Naive thymus-derived CD8-positive, alpha-beta T cell (primary cell): Measurements from ENCODE around the gene APOB. TPM values are rescaled to one million over a fixed set of nuclear protein-coding genes. Genes with fewer than 3 reads are reported as not detected.

Source experiments
- ATAC-seq, 2 donors: fragments of 150-1000 bp; cut with Tn5 transposase in 1 of 2; sonication (Bioruptor Pico), chemical (Tn5 transposase) in 1 of 2; 1 replicate in 1 of 2; 2 replicates in 1 of 2; pipeline ENCODE4 v1.10.0; 2021; ENCODE audit warnings: mild to moderate bottlenecking in 2 of 2, moderate library complexity in 2 of 2
- POLR2A ChIA-PET: fragments of 350-600 bp; sonication (Branson Sonifier 250); formaldehyde crosslinking; loops from one replicate; lab custom pipeline; 2021; ENCODE audit warnings: antibody characterized with exemption; lab: Charles Lee
- DNase-seq, 10 donors: peaks; one replicate each; pipeline versions ENCODE4 v3.0.0 to v3.0.0-alpha.2; 2020 to 2022
- H3K27ac Mint-ChIP-seq, 10 donors: one replicate each; pipeline ENCODE4 v1.8.0; 2020 to 2022; ENCODE audit warnings: mild to moderate bottlenecking in 10 of 10, mixed read lengths in 10 of 10, moderate library complexity in 4 of 10, inconsistent platforms in 1 of 10
- H3K27me3 Mint-ChIP-seq, 5 donors: one replicate each; pipeline ENCODE4 v1.8.0; 2021 to 2022; ENCODE audit warnings: mixed read lengths in 5 of 5
- H3K36me3 Mint-ChIP-seq, 3 donors: one replicate each; pipeline ENCODE4 v1.8.0; 2020 to 2022; ENCODE audit warnings: mixed read lengths in 3 of 3, mild to moderate bottlenecking in 2 of 3, inconsistent platforms in 1 of 3
- H3K4me1 Mint-ChIP-seq, 4 donors: one replicate each; pipeline ENCODE4 v1.8.0; 2021 to 2022; ENCODE audit warnings: mixed read lengths in 4 of 4
- H3K4me3 Mint-ChIP-seq, 10 donors: one replicate each; pipeline ENCODE4 v1.8.0; 2020 to 2022; ENCODE audit warnings: mild to moderate bottlenecking in 10 of 10, mixed read lengths in 10 of 10, moderate library complexity in 6 of 10, inconsistent platforms in 1 of 10
- H3K9me3 Mint-ChIP-seq, 9 donors: one replicate each; pipeline ENCODE4 v1.8.0; 2020 to 2022; ENCODE audit warnings: mixed read lengths in 9 of 9, mild to moderate bottlenecking in 3 of 9, inconsistent platforms in 1 of 9, moderate library complexity in 1 of 9
- polyA plus RNA-seq, 3 donors: library from polyadenylated mRNA; unstranded; fragments of 300-500 nt; fragmentation: Illumina TruSeq; gene quantifications; one replicate each; pipeline ENCODE4 v1.2.3, GENCODE V29; 2021
- total RNA-seq, 8 experiments: library from RNA in 2 of 8; stranded (reverse) in 2 of 8; gene quantifications; one replicate each; pipeline ENCODE4 v1.2.3 and lab custom pipeline; 2021 to 2026

The APOB gene
- total and polyA plus RNA-seq, 5 experiments from 2014 or later = not detected

DNA sequence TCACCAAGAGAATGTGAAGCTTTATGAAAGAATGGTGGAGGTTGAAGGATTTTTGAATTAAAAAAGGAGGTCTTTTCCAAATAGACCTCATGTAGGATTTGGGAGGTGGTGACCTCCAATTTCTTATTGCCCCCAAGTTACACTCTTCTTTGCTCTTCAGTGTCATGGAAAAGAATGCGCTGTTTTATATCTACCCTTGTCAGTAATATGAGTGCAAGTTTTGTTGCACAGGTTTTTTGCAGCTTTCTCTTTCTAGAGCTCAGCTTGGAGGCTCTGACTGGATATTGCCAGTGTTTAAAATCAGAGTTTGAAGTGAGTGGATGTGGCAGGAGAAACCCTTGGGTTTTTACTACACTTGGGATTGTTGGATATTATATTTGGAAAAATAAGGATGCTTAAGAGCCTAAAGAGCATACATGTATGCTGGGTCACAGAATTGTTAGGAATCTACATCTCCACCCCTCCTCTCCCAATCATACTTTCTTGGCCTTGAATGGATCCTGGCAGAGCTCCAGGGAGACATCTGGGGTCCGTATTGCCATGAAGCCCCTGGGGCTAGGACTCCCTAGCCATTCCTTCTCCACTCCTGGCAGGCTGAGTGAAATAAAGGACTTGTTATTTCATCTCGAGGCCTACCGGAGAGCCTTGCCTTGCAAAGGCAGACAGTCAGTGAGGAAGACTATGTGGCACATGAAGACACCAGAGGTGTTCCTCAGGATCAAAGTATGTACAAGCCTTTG, 43.8 kb downstream of the APOB start:
- Mint-ChIP-seq H3K27ac (no peak overlapping the region), H3K36me3 (no peaks in the 10 kb centered on the region), H3K27me3 (peaks cover 0 to 24% (median 4%) of the 10 kb centered on the region in 5 donors), H3K4me3 (no peak overlapping the region), H3K9me3 (no peaks in the 10 kb centered on the region), H3K4me1 (no peaks in the 10 kb centered on the region)
- DNase-seq (no peak), ATAC-seq (no peak)
- POLR2A ChIA-PET = no interaction called here

- Mint-ChIP-seq H3K27me3 (peaks cover 0 to 20% (median 3%) of the 10 kb centered on the region in 5 donors), H3K27ac (no peak overlapping the region), H3K4me1 (no peaks in the 10 kb centered on the region), H3K9me3 (no peaks in the 10 kb centered on the region), H3K36me3 (no peaks in the 10 kb centered on the region), H3K4me3 (no peak overlapping the region)
- ATAC-seq (no peak), DNase-seq (no peak)
- POLR2A ChIA-PET = no interaction called here
These were observed 44.6 kb downstream of the APOB start for GRCh38 chr2:20998972-20999905.

DNA sequence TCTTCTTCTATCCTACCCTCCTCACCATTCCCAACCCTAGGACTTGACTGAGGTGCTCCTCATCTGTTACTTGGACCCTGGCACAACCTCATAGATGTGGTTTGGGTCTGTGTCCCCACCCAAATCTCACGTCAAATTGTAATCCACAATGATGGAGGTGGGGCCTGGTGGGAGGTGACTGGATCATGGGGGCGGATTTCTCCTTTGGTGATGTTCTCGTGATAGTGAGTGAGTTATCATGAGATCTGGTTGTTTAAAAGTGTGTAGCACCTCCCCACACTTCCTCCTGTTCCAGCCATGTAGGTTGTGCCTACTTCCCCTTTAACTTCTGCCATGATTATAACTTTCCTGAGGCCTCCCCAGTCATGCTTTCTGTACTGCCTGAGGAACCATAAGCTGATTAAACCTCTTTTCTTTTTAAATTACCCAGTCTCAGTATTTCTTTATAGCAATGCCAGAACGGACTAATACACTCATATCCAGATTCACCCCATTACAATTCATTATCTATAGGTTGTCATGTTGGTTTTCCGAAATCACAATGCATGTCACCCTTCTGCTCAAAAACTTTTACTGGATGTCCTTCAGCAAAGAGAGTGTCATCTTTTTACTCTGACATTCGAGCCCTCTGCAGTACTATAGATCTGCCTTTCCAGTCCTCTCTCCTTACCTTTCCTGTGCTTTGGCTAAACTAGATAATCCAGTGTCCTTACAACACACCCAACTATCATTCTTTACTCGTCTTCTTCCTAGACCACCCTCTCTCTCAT, 45.7 kb downstream of the APOB start:
- no peak for ATAC-seq
- H3K4me1 Mint-ChIP-seq = no peaks in the 10 kb centered on the region
- no peaks in the 10 kb centered on the region for H3K9me3 Mint-ChIP-seq
- DNase-seq = no peak
- POLR2A ChIA-PET = no interaction called here
- no peak overlapping the region for H3K27ac Mint-ChIP-seq
- no peak overlapping the region for H3K4me3 Mint-ChIP-seq
- no peaks in the 10 kb centered on the region for H3K36me3 Mint-ChIP-seq
- H3K27me3 Mint-ChIP-seq = peaks cover 0 to 13% (median 2%) of the 10 kb centered on the region in 5 donors

GRCh38 chr2:20994130-20994529, 49.7 kb downstream of the APOB start:
- ATAC-seq (no peak), DNase-seq (no peak)
- Mint-ChIP-seq H3K27me3 (peaks cover 2 to 20% (median 6%) of the 10 kb centered on the region in 5 donors), H3K36me3 (no peaks in the 10 kb centered on the region), H3K4me1 (no peaks in the 10 kb centered on the region), H3K27ac (no peak overlapping the region), H3K4me3 (no peak overlapping the region), H3K9me3 (peaks cover 0 to 2% (median 0%) of the 10 kb centered on the region in 9 donors)
- POLR2A ChIA-PET = no interaction called here

GRCh38 chr2:20992201-20992711, 51.6 kb downstream of the APOB start:
- Mint-ChIP-seq H3K4me1 (no peaks in the 10 kb centered on the region), H3K9me3 (peaks cover 0 to 2% (median 0%) of the 10 kb centered on the region in 9 donors), H3K27me3 (peaks cover 2 to 20% (median 6%) of the 10 kb centered on the region in 5 donors), H3K36me3 (no peaks in the 10 kb centered on the region), H3K4me3 (no peak overlapping the region), H3K27ac (no peak overlapping the region)
- POLR2A ChIA-PET = no interaction called here
- no peak for DNase-seq
- no peak for ATAC-seq

DNA sequence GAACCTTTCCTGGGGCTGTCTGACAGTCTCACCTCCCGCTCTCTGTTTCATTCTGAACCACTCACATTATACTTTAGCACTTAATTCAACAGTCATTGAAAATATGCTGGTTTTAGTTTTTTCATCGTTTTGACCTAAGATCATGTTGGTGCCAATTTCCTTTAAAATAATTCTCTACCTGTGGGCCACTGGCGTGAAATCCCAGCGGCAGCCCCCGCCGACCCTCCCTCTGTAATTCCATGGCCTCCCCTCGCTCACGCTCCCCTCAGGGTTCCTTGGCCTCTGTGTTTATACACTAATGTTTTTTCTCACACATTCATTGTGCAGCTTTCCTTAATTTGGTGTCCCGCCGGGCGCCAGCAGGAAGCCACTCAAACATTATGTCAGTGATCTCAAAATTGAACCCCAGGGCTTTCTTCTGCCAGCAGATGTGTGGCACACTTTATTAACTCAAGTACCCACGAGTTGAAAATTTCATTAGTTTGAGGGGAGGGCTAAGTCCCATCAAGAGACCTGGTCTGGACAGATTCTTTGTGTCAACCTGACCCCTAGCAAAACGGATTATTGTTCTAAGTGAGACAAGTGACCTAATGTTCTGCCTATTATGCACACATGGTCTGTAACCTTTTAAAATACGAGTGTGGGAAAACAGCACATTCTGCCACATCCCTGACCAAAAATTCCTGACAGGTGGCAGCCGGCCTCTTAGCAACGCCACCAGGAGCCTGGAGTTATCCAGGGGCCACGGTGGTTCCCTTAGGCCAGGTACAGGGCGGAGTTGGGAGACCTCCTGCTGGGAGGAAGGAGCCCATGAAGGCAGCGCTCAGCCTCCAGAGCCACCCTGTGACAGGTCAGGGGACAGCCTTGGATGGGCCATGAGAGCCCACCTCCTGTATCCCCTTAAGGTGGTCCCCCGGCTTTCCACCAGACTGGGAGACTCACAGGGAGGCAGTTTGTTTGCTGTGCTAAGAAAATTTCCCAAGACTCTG, 53.1 kb downstream of the APOB start:
- H3K4me1 Mint-ChIP-seq = no peaks in the 10 kb centered on the region

DNA sequence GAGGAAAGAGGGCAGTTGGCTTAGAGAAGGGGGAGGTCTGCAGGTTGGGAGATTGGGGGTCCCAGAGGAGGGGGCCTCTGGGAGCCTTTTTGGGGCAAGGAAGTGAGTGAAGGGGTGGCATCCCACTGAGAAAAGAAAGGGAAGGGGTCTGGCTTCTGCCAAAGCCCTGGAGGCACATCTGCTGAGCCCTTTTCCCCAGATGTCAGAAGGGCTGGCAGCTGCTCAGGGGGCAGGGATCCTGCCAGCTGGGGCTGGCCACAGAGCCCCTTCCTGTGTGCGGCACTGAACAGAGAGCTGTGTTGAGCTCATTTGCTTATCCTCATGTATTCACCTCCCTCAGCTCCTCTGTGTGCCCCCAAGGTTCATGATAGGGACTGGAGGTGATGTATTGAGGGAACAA, 54.5 kb downstream of the APOB start:
- ATAC-seq (no peak), DNase-seq (no peak)
- H3K27me3 Mint-ChIP-seq = peaks cover 2 to 20% (median 6%) of the 10 kb centered on the region in 5 donors
- H3K4me1 Mint-ChIP-seq = no peaks in the 10 kb centered on the region
- H3K36me3 Mint-ChIP-seq = no peaks in the 10 kb centered on the region
- H3K9me3 Mint-ChIP-seq = peaks cover 0 to 2% (median 0%) of the 10 kb centered on the region in 9 donors
- POLR2A ChIA-PET = no interaction called here
- H3K27ac Mint-ChIP-seq = no peak overlapping the region
- no peak overlapping the region for H3K4me3 Mint-ChIP-seq

More for the DNA sequence above, 53.1 kb downstream of the APOB start:
- Mint-ChIP-seq H3K4me3 (no peak overlapping the region), H3K36me3 (no peaks in the 10 kb centered on the region), H3K27me3 (peaks cover 2 to 20% (median 6%) of the 10 kb centered on the region in 5 donors), H3K9me3 (peaks cover 0 to 2% (median 0%) of the 10 kb centered on the region in 9 donors), H3K27ac (no peak overlapping the region)
- POLR2A ChIA-PET = no interaction called here
- ATAC-seq (no peak), DNase-seq (no peak)

GRCh38 chr2:20988905-20989304, 55.0 kb downstream of the APOB start:
- Mint-ChIP-seq H3K9me3 (peaks cover 0 to 2% (median 0%) of the 10 kb centered on the region in 9 donors), H3K27ac (no peak overlapping the region), H3K4me3 (no peak overlapping the region), H3K27me3 (peaks cover 2 to 20% (median 6%) of the 10 kb centered on the region in 5 donors), H3K36me3 (no peaks in the 10 kb centered on the region), H3K4me1 (no peaks in the 10 kb centered on the region)
- DNase-seq = no peak
- ATAC-seq = no peak
- POLR2A ChIA-PET = no interaction called here

- POLR2A ChIA-PET = no interaction called here
- H3K4me3 Mint-ChIP-seq = no peak overlapping the region
- H3K27ac Mint-ChIP-seq = no peak overlapping the region
These were observed 57.6 kb downstream of the APOB start for GRCh38 chr2:20986024-20986939.

GRCh38 chr2:20985062-20985461, 58.8 kb downstream of the APOB start:
- no peak overlapping the region for H3K27ac Mint-ChIP-seq

More at GRCh38 chr2:20986024-20986939, 57.6 kb downstream of the APOB start:
- Mint-ChIP-seq H3K27me3 (peaks cover 4 to 32% (median 8%) of the 10 kb centered on the region in 5 donors), H3K9me3 (no peaks in the 10 kb centered on the region), H3K4me1 (no peaks in the 10 kb centered on the region), H3K36me3 (no peaks in the 10 kb centered on the region)
- ATAC-seq (no peak), DNase-seq (no peak)

DNA sequence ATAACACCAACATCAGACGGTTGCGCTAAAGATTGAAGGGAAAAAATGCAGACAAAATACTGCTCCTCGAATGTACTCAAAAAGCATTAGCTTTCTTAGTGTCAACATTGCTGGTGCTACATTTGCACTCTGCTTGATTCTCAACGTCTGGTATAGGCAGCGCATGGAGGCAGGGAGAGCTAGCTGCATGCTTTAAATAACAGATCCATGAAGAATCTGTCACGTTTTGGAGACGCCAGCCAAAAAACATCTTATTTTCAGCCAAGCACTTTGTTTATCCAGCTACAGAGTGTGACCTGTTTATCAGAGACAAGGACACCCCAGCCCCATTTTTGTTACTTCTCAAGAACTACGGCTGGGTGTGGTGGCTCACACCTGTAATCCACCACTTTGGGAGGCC, 59.5 kb downstream of the APOB start:
- ATAC-seq = no peak
- POLR2A ChIA-PET = no interaction called here
- no peaks in the 10 kb centered on the region for H3K9me3 Mint-ChIP-seq
- no peaks in the 10 kb centered on the region for H3K36me3 Mint-ChIP-seq
- peaks cover 4 to 26% (median 9%) of the 10 kb centered on the region in 5 donors for H3K27me3 Mint-ChIP-seq
- H3K4me1 Mint-ChIP-seq = no peaks in the 10 kb centered on the region
- DNase-seq = no peak
- no peak overlapping the region for H3K4me3 Mint-ChIP-seq
- H3K27ac Mint-ChIP-seq = no peak overlapping the region

More at GRCh38 chr2:20985062-20985461, 58.8 kb downstream of the APOB start:
- Mint-ChIP-seq H3K4me3 (no peak overlapping the region), H3K9me3 (no peaks in the 10 kb centered on the region), H3K4me1 (no peaks in the 10 kb centered on the region), H3K36me3 (no peaks in the 10 kb centered on the region), H3K27me3 (peaks cover 4 to 27% (median 9%) of the 10 kb centered on the region in 5 donors)
- POLR2A ChIA-PET = no interaction called here
- DNase-seq (no peak), ATAC-seq (no peak)
